Myocyte (in vitro differentiated cells): ENCODE data around the gene DGKD. TPM values are rescaled to one million over a fixed set of nuclear protein-coding genes. Genes with fewer than 3 reads are reported as not detected.

Source experiments
- DNase-seq: peaks from one replicate; pipeline ENCODE4 v3.0.0-alpha.2; 2012; ENCODE audit warnings: low read depth
- total RNA-seq: library from RNA; depleted of rRNA; stranded (reverse); fragments of >200 nt; gene quantifications from 2 replicates; pipeline ENCODE4 v1.2.3, GENCODE V29; 2014

The DGKD gene
- total RNA-seq, 1 donor from 2014 or later, result 45.1 TPM

DNA sequence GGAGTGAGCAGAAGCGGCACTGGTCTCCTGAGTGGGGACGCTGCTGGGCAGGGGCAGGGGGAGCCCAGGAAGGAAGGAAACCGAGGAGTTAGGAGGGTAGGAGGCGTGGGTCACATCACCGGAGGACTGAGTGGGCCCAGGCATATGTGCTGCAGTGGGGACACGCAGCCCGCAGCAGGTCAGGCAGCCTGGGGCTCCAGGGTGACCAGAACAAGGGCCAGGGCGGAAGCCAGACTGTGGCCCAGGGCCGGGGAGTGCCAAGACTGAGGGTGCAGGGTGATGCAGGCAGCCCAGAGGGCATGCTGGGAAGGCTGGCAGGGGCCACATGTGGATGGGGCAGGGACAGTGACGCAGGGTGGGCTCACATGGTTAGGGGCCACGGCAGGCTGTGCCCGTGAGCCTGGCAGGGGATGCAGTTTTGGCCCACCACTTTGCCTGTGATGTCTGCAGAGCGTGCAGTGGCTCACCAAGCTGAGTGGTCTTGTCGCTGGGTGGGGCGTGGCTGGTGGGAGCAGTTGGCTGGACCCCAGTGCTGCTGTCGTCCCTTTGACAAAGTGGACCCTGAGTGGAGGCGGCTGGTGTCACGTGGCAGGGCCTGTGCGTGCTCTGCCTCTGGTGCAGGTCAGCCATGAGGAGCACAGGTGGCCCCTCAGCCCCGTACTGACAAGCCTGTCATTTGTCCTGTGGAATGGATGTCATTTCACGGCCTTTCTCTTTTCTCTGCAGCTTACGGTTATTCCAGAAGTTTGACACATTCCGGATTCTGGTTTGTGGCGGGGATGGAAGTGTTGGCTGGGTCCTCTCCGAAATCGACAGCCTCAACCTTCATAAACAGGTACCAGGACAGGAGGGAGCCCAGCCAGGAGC is 87.1 kb downstream of the DGKD start:
- DNase-seq, result no peak

DNA sequence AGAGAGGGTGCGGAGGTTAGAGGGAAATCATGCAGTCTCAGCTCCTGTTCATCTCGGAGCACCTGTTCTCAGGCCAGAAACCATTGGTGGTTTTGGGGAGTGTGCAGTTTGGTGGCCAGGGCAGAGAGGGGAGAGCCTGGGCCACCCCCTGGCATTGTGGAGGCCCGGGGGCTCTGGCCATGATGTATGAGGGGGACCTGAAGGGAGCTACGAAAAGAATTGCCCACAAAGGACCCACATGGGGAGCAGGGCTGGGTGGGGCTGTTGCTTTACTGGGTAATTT is 87.7 kb downstream of the DGKD start:
- peak; percentile 62 for DNase-seq

DNA sequence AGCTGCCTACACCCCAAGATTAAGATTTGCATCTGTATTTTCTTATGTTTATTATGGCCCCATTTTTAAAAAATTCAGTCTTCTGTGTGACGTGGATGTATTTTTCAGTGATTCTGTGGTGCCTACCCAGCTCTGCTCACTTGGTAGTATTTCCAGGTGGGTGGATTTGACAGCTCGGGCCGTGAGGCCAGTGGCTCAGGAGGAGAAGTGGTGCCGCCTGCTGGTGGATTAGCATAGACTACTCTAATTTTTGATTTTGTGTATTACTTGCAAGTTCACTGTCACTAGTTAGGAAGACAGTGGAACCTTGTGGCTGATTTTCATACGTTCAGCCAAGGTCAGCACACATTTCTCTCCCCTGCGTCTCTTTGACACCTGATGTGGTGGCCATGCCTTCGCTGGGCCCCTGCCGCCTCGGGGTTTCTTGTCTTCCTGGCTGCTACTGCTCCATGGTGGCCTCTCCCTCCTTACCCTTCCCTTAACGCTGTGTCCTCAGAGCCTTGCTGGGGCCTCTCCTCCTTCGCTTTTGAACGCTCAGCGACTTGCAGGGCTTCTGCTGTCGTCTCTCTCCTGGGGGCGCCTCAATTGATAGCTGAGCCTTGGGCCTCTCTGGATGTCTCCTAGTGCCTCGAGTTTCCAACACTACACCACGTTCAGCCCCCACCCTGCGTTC is 89.4 kb downstream of the DGKD start:
- DNase-seq, result peak; percentile 83

DNA sequence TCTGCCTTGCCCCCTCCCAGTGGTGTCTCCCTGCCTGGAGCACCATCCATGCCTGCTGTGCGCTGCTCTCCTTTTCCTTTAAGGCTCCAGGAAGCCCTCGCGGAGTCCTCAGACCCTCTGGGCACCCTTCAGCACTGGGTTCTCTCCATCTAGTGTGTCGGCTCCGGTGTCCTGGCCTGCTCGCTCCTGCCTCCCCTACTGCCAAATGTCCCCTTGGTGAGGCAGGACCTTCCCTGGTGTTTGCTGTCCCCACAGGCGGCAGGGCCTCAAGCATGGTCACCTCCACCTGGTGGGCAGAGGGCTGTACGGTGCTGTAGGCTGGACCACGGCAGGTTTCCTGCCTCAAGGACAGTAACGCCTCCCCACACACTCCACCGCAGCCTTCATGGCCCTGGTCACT is 90.2 kb downstream of the DGKD start:
- DNase-seq, result no peak

DNA sequence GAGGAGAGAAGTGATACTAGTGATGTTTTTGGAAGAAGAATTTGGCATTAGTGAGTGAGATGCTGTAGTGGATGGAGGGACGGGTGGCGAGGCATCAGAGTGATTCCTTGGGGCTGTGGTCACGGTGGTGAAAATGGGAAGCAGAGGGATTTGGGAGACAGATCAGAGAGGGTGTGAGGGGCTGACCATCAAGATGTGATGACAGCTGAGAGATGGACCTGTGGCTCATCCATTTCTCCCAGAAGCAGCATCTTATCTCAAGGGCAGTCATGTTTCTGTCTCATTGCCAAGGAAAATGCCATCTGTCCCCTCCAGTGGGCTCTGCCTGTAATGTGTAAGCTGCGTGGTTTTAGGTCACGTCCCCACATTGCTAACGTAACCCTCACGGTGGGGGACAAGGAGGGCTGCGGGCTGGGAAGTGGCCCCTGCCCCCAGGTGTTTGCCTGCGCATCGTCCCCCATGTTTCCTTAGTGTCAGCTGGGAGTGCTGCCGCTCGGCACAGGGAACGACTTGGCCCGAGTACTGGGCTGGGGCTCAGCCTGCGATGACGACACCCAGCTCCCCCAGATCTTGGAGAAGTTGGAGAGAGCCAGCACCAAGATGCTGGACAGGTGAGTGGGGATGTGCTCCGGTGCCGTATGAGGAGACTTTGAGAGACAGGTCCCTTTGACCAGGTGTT is 91.0 kb downstream of the DGKD start:
- DNase-seq, result peak; percentile 69

DNA sequence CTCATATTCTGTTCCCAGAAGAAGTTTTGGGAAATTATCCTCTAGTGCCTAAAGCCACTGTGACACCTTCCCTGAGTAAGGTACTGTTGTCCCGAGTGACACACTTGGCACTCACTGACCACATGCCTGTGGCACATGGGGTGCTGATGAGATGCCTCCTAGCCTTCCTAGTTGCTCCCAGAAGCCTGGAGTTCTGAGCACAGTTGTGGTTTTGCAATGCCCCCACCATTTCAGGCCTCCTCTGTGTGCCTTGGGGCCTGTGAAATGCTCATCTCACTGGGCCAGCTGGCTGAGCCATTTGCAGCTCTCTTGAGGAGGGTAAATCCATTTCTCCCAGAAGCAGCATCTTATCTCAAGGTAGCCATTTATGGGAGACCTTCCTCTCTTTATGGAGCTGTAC is 91.8 kb downstream of the DGKD start:
- peak; percentile 79 for DNase-seq

DNA sequence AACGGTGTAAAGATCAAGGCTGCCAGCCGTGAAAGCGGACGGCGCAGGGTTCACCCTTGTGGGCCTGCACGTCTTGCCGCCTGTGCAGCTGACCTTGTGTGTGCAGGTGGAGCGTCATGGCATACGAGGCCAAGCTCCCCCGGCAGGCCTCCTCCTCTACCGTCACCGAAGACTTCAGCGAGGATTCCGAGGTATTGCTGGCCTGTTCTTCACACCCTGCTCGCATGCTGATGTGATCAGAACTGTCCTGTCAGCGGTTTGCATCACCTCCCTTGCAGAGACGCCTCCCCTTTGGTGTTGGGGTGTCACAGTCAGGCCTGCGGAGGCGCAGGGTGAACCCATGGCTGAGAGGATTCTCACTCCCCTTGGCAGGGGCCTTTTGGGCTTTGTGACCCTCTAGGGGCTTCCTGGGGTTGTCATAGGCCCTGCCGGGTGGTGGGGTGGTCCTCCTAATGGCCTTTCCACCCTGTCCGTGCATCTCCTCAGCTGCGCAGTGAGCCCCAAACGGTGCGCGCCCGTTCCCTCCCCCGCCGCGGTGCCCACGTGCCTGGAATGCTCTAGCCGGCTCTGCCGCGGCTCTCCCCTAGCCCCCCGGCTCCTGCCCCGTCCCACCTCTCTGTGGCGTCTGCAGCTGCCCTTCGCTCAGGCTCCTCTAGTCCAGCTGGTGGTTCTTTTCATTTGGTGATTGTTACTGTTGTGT is 92.5 kb downstream of the DGKD start:
- no peak for DNase-seq

DNA sequence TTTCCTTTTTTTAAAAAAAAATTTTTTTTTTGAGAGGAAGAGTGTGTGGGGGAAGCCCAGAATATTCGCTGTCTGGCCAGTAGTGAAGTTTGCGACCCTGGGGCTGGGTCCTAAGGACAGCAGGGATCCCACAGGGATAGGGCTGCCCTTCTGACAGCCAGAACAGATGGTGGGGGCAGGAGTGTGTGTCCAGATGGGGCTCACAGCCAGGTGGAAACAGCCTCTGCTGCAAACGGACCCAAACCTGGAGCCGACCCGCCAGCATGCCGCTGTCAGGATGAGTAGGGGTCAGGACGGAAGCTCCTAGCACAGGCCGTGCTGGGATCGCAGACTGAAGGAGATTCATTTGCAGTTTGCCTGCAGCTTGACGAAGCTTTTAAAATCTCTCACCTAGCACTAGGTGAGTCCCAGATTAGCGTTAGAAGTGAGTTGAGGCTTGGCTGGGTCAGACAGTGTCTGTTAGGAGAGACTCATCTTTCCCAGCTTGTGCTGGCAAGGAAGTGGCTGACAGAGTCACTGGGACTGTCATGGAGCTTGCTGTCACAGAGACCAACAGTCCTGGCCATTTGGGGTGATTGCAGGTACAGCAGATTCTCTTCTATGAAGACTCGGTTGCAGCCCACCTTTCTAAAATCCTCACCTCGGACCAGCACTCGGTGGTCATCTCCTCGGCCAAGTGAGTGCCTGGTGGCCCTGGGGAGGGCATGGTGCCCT is 93.4 kb downstream of the DGKD start:
- DNase-seq, result no peak

DNA sequence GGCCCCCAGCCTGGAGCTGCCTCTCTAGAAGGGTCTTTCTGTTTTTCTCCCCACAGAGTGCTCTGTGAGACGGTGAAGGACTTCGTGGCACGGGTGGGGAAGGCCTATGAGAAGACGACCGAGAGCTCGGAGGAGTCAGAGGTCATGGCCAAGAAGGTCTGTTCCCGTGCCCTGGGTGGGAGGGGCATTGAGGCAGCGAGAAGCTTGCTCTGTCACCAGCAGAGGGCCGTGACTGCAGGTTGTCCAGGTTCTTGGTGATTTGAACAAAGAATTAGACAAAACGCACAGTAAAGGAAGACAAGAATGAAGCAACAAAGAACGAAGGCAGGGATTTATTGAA is 93.9 kb downstream of the DGKD start:
- no peak for DNase-seq

DNA sequence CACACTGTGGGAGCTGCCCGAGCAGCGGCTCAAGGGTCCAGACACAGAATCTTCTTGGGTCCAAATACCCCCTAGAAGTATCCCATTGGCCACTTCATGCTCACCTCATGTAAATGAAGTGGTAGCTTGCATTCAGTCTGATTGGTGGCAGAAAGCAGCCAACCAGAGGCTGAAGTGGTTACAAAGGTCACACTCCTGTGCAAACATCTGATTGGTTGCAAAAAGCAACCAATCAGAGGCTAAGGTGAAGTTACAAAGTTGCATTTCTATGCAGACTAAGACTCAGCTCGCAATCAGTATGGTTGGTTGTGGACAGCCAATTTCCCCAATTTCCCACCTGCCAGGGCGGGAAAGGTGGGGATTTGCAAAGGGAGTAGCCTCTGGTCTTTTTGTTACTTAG is 94.3 kb downstream of the DGKD start:
- no peak for DNase-seq

DNA sequence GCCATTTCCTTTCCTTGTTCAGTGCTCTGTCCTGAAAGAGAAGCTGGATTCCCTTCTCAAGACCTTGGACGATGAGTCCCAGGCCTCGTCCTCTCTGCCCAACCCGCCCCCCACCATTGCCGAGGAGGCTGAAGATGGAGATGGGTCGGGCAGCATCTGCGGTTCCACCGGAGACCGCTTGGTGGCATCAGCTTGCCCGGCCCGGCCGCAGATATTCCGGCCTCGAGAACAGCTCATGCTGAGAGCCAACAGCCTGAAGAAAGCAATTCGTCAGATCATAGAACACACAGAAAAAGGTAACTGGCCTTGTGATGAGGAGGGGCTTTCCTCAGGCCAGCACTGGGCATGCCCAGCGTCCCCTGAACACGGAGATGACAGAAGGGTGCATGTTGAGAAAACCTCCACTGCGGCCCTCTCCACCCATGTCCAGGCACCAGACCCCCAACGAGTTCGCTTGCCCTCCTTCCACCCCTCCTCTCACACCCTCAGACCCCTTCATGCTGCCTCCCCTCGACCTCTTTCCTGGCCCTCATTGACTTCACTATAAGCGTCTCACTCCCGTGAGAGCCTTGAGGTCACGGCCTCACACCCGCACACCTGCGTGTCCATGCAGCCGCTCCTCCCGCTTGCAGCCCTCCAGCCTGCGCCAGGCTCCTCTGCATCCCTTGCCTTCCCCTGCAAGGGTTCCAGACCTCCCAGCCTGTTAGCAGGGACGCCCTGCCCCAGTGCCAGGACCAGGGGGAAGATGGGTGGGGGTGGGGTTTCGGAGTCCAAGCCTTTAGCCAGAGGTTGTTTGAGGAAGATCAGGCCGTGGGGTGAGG is 95.0 kb downstream of the DGKD start:
- no peak for DNase-seq

DNA sequence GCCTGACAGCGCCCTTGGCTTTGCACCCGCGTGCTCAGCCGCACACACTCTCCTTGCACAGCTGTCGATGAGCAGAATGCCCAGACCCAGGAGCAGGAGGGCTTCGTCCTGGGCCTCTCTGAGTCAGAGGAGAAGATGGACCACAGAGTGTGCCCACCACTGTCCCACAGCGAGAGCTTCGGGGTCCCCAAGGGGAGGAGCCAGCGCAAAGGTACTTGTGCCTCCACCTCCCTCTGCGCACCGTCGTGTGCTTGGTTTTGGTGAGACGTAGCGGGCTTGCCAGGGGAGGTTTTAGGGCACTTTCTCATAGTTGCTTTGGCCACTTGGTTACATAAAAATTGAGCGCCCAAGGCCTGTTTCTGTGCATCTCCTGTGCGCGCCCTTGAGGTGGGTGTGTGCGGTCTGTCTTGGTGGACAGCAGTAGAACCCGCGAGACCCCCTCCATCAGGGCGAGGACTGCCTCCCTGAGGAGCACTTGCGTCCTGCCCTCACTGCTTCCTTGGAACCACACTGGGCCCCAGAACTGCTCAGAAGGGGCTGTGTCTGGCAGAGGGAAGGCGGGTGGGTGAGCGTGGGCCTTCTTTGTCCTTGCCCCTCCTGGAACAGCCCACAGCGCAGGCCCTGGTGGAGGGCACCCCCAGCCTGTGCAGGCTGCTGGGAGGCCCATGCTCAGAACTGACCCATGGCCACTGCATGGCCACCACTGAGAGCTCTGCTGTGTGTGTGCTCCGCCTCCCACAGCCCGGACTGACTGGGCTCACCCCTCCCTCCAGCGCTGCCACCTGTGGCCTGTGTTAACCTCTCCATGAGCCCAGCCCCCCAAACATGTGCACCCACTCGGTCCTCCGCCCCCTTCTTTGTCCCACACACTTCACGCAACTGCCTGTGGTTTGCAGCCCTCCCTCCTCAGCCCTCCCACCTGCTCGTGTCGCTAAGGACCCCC is 95.9 kb downstream of the DGKD start:
- DNase-seq, result peak; percentile 73

DNA sequence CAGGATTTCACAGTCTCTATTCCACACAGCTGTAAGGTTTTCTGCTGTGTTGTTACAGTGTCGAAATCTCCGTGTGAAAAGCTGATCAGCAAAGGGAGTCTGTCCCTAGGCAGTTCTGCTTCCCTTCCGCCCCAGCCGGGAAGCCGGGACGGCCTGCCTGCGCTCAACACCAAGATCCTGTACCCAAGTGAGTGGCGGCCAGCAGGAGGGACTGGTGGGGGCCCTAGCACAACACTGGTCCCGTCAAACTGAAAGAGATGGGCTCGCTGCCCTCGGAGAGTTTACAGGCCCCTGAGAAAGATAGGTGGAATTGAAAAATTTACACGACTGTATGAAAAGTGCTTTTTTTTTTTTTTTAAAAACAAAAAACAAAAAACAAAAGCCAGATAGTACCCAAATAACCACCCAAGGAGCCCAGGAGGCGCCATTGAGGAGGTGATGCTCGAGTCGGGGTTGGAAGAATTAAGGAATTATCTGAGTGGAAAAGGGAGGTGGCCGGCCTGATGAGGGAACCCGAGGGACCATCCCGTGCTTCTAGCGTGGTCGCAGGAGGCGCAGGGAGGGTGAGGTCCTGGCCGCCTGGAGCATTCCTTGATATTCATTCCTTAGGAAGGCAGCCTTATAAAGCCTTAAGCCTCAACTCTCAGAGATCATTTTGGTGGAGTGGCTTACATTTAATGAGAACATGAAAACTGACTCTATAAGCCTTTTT is 96.7 kb downstream of the DGKD start:
- no peak for DNase-seq

DNA sequence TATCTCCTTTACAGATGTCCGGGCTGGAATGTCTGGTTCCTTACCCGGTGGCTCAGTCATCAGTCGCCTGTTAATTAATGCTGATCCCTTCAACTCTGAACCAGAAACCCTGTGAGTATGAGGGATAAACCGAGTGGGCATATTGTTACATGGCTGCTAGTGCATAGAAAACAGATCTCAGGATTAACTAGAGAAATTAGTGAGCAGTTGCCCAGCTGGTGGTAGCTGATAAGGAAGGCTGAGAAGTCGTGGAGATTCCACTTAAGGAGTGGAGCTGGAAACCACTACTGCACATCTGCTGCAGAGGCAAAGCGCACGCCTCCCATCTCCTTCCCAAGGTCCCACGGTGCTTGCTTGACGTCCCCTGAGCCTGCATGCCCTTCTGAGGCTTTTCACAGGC is 97.7 kb downstream of the DGKD start:
- DNase-seq, result no peak

DNA sequence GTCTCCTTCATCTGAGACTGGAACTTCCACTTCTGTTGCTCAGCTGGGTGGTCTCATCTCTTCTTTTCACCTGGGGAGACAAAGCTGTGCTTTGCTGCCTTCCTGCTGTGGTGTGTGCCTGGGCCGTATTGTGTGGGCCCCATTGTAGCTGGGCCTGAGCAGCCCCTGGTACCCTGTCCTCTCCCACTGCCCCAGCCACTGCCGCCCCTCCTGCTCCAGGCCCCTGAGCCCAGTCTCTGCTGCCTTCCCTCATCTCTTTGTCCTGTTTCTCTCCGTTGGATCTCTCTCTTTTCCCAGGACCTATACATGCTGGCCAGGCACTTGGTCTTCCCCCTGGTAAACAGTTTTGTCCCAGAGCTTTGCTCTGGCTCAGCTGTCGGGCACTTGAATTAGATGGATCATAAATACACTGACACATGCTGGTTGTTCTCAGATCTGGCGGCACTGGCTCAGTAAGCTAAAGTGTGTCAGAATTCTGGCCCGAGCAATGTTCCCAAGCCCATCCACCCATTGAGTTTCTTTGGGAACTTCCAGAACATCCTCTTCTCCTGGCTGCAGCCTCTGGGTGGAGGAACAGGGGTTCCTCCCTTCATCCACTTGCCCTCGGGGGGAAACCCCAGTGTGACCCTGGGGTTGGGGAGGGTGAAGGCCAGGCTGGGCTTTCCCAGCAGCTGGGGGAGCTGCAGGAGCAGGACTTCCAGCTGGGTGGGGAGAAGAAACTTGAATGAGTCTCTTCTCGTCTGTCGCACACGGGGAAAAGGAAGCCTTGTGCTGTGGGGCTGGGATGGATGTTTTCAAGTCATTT is 99.0 kb downstream of the DGKD start:
- peak; percentile 28 for DNase-seq

DNA sequence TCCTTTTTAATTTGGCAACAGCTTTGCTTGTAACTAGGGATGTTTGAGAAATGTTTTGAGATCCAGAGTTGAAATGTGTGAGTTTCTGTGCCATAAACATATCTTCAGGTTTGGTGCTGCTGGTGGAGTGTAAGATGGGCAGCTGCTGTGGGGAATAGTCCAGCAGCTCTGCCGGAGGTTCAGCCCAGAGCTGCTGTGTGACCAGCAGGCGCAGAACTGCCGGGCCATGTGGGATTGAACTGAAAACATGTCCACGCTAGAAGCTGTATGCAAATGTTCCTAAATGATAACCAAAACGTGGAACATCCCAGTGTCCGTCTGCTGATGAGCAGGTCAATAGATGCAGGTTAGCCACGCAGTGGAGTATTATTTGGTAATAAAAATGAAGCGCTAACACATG is 99.6 kb downstream of the DGKD start:
- no peak for DNase-seq

DNA sequence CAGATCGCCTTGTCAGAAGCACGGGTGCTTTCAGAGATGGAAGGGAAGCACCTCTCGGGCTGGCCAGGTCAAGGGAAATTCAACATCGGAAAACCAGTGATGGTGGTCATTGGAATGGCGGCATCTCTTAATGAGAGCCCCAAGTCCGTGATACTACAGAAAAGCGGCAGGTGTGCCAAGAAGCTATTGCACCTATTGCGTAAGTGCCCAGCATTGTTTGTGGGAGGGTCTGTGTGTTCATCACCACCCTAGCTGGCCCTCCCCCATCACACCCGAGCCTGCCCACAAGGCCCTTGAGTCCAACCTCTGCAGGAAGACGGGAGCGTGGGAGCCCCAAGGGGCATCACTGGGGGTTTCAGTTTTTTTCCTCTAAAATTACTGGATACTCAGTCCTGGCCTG is 100.7 kb downstream of the DGKD start:
- no peak for DNase-seq

DNA sequence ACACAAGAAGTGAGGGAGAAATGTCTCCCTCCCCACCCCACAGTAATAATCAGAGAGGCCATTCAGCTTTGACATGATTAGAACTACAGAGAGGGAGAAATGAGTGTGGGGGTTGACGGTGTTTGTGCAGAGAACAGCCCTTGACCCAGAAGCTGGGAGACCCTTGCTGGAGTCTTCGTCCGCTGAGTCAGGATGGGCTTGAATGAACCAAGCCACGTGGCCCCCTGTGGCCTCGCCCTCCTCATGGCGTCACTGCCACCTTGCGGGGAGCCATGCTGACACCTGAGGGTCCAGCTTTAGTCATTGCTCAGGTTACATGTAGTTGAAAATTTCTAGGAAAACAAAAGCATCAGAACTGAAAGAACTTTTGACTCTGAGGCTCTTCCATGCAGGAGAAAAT is 101.2 kb downstream of the DGKD start:
- no peak for DNase-seq
